Measurements from ENCODE around the gene ROBO1. TPM values are rescaled to one million over a fixed set of nuclear protein-coding genes. Genes with fewer than 3 reads are reported as not detected.

The ROBO1 gene
- total and polyA plus RNA-seq, 2 of the 8 experiments (the other 6 are each of a cell fraction or from before 2014, with no cell fraction given), result 51.4 to 91.0 TPM

DNA sequence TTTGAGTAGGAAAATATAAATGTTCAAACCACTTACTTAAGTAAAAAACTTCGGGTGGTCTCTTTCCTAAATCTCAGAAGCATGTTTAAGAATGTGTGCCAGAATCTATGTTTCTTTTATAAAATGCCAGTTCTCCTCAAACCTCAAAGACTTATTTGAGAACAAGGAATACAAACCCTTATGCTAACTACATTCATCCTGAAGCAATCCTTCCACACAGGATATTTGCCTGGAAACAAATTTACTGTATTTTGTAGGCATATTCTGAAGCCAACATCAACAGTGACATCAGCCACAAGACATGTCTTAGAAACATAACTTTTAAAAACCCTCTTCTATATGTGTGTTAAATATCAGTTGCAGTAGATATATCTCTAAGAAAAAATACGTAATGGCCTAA lies 1077.0 kb downstream of the ROBO1 start (continued):
- TF ChIP-seq, protein P1, sequence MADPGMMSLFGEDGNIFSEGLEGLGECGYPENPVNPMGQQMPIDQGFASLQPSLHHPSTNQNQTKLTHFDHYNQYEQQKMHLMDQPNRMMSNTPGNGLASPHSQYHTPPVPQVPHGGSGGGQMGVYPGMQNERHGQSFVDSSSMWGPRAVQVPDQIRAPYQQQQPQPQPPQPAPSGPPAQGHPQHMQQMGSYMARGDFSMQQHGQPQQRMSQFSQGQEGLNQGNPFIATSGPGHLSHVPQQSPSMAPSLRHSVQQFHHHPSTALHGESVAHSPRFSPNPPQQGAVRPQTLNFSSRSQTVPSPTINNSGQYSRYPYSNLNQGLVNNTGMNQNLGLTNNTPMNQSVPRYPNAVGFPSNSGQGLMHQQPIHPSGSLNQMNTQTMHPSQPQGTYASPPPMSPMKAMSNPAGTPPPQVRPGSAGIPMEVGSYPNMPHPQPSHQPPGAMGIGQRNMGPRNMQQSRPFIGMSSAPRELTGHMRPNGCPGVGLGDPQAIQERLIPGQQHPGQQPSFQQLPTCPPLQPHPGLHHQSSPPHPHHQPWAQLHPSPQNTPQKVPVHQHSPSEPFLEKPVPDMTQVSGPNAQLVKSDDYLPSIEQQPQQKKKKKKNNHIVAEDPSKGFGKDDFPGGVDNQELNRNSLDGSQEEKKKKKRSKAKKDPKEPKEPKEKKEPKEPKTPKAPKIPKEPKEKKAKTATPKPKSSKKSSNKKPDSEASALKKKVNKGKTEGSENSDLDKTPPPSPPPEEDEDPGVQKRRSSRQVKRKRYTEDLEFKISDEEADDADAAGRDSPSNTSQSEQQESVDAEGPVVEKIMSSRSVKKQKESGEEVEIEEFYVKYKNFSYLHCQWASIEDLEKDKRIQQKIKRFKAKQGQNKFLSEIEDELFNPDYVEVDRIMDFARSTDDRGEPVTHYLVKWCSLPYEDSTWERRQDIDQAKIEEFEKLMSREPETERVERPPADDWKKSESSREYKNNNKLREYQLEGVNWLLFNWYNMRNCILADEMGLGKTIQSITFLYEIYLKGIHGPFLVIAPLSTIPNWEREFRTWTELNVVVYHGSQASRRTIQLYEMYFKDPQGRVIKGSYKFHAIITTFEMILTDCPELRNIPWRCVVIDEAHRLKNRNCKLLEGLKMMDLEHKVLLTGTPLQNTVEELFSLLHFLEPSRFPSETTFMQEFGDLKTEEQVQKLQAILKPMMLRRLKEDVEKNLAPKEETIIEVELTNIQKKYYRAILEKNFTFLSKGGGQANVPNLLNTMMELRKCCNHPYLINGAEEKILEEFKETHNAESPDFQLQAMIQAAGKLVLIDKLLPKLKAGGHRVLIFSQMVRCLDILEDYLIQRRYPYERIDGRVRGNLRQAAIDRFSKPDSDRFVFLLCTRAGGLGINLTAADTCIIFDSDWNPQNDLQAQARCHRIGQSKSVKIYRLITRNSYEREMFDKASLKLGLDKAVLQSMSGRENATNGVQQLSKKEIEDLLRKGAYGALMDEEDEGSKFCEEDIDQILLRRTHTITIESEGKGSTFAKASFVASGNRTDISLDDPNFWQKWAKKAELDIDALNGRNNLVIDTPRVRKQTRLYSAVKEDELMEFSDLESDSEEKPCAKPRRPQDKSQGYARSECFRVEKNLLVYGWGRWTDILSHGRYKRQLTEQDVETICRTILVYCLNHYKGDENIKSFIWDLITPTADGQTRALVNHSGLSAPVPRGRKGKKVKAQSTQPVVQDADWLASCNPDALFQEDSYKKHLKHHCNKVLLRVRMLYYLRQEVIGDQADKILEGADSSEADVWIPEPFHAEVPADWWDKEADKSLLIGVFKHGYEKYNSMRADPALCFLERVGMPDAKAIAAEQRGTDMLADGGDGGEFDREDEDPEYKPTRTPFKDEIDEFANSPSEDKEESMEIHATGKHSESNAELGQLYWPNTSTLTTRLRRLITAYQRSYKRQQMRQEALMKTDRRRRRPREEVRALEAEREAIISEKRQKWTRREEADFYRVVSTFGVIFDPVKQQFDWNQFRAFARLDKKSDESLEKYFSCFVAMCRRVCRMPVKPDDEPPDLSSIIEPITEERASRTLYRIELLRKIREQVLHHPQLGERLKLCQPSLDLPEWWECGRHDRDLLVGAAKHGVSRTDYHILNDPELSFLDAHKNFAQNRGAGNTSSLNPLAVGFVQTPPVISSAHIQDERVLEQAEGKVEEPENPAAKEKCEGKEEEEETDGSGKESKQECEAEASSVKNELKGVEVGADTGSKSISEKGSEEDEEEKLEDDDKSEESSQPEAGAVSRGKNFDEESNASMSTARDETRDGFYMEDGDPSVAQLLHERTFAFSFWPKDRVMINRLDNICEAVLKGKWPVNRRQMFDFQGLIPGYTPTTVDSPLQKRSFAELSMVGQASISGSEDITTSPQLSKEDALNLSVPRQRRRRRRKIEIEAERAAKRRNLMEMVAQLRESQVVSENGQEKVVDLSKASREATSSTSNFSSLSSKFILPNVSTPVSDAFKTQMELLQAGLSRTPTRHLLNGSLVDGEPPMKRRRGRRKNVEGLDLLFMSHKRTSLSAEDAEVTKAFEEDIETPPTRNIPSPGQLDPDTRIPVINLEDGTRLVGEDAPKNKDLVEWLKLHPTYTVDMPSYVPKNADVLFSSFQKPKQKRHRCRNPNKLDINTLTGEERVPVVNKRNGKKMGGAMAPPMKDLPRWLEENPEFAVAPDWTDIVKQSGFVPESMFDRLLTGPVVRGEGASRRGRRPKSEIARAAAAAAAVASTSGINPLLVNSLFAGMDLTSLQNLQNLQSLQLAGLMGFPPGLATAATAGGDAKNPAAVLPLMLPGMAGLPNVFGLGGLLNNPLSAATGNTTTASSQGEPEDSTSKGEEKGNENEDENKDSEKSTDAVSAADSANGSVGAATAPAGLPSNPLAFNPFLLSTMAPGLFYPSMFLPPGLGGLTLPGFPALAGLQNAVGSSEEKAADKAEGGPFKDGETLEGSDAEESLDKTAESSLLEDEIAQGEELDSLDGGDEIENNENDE (IDR thresholded peaks at IDR 0.05; ENCODE audit: insufficient replicate concordance, low read length), result no peak
- TF ChIP-seq CHD2 (IDR thresholded peaks at IDR 0.05; ENCODE audit: low read length) (no peak), CHD1 (IDR thresholded peaks at IDR 0.05; ENCODE audit: low read depth, low read length) (no peak), EP300 (IDR thresholded peaks at IDR 0.05; ENCODE audit: borderline replicate concordance in 1 of 2, low read depth in 2 of 2, low read length in 2 of 2) (no peak), PHF8 (conservative IDR thresholded peaks at IDR 0.05; ENCODE audit: low read depth, low read length) (no peak), CBX5 (IDR thresholded peaks at IDR 0.05; ENCODE audit: low read depth, low read length) (no peak)
- TF ChIP-seq, protein P2, sequence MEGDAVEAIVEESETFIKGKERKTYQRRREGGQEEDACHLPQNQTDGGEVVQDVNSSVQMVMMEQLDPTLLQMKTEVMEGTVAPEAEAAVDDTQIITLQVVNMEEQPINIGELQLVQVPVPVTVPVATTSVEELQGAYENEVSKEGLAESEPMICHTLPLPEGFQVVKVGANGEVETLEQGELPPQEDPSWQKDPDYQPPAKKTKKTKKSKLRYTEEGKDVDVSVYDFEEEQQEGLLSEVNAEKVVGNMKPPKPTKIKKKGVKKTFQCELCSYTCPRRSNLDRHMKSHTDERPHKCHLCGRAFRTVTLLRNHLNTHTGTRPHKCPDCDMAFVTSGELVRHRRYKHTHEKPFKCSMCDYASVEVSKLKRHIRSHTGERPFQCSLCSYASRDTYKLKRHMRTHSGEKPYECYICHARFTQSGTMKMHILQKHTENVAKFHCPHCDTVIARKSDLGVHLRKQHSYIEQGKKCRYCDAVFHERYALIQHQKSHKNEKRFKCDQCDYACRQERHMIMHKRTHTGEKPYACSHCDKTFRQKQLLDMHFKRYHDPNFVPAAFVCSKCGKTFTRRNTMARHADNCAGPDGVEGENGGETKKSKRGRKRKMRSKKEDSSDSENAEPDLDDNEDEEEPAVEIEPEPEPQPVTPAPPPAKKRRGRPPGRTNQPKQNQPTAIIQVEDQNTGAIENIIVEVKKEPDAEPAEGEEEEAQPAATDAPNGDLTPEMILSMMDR (IDR thresholded peaks at IDR 0.05; ENCODE audit: control extremely low read depth in 1 of 3, insufficient read depth in 1 of 3, low read depth in 1 of 3, low read length in 3 of 3), result no peak
- TF ChIP-seq, protein P3, sequence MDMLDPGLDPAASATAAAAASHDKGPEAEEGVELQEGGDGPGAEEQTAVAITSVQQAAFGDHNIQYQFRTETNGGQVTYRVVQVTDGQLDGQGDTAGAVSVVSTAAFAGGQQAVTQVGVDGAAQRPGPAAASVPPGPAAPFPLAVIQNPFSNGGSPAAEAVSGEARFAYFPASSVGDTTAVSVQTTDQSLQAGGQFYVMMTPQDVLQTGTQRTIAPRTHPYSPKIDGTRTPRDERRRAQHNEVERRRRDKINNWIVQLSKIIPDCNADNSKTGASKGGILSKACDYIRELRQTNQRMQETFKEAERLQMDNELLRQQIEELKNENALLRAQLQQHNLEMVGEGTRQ (IDR thresholded peaks at IDR 0.05; ENCODE audit: low read length), result no peak
